Omental fat pad (tissue), 4 donors: Measurements from ENCODE around the gene NUB1. TPM values are rescaled to one million over a fixed set of nuclear protein-coding genes. Genes with fewer than 3 reads are reported as not detected.

Source experiments
- ATAC-seq: fragments of 150-250 bp; one replicate; pipeline ENCODE4 v1.9.1; 2016; ENCODE audit warnings: mild to moderate bottlenecking, moderate library complexity; ENCODE audit not compliant: low FRiP score
- DNase-seq: peaks from one replicate; pipeline ENCODE4 v3.0.0-alpha.2; 2019; ENCODE audit warnings: low spot score
- total RNA-seq, 4 donors: library from RNA; depleted of rRNA; stranded (reverse); fragments of >200 nt; gene quantifications; one replicate each; pipeline ENCODE4 v1.1.0, GENCODE V29; 2016
- TF ChIP-seq, protein P1 (sequence below), 3 donors: fragments of 450-650 bp; IDR thresholded peaks; one replicate each; pipeline ENCODE4 v1.5.1; 2016 to 2017; ENCODE audit warnings: antibody characterized with exemption in 3 of 3, mild to moderate bottlenecking in 3 of 3, moderate library complexity in 2 of 3

NUB1 gene
- total RNA-seq, 4 donors from 2014 or later, result 48.6 to 76.4 (median 56.0) TPM

DNA sequence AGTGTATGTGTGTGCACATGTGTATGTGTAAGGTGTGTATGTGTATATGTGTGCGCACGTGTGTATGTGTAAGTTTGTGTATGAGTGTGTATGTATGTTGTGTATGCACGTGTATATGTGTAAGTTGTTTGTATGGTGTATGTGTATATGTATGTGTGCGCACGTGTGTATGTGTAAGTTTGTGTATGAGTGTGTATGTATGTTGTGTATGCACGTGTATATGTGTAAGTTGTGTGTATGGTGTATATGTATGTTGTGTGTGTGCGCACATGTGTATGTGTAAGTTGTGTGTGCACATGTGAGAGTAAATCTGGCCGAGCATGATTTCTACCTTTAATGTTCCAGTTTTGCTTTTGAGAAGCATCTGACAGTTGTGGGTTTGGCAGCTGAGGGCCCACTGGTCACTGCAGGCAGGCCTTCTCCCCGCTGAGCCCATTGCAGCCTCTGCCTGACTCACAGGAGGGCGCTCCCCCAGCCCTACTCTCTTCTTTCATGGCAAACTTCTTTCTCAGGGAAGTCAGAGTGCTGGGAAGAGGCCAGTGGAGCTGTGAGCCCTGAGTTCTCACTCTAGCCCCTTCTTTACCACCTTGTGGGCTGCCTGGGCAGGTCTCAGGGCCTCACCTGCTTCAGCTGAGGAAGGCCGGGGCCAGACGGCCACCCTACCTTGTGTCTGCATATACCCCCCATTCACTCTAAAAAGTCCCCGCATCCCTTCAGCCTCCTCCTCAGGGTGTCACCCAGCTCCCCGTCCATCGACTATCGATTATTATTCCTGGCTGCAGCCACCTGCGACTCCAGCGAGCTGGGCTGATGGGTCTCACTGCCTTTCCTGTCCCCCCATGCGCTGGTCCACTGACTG lies 57.1 kb downstream of the NUB1 start:
- ATAC-seq, result no peak
- no peak for DNase-seq
- TF ChIP-seq, protein P1, sequence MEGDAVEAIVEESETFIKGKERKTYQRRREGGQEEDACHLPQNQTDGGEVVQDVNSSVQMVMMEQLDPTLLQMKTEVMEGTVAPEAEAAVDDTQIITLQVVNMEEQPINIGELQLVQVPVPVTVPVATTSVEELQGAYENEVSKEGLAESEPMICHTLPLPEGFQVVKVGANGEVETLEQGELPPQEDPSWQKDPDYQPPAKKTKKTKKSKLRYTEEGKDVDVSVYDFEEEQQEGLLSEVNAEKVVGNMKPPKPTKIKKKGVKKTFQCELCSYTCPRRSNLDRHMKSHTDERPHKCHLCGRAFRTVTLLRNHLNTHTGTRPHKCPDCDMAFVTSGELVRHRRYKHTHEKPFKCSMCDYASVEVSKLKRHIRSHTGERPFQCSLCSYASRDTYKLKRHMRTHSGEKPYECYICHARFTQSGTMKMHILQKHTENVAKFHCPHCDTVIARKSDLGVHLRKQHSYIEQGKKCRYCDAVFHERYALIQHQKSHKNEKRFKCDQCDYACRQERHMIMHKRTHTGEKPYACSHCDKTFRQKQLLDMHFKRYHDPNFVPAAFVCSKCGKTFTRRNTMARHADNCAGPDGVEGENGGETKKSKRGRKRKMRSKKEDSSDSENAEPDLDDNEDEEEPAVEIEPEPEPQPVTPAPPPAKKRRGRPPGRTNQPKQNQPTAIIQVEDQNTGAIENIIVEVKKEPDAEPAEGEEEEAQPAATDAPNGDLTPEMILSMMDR (IDR thresholded peaks at IDR 0.05), result no peak

DNA sequence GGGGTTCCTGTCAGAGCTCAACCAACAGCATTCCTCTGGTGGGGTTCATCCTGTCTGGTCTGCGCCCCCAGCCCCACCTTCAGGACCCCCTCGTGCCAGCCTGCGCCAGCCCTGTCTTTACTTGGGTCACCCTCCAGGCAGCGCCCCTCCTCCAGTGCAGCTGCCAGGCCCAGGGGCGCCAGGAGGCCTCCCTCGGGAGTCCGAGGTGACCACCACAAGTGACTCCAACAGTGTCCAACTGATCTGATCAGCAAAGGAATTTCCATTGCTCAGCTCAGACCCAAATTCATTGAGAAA lies 57.6 kb downstream of the NUB1 start:
- DNase-seq (no peak), ATAC-seq (no peak)

DNA sequence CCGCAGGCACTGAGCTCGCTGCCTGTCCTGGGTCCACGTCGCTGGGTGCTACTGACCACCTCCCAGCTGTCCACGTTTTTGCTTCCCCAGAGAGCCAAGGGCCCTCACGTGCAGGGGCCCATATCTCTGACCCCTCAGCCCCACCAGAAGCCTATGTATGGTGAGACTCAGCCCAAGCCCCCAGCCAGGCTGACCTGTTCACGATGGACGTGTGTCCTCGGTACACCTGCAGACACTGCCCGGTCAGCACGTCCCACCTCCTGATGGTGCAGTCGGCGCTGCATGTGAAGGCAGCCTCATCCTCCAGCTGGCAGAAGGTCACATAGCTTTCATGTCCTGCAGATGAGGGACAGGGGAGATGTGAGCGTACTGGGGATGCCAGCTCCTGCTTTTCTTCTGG lies 58.3 kb downstream of the NUB1 start:
- TF ChIP-seq, protein P1 (IDR thresholded peaks at IDR 0.05), result no peak
- DNase-seq (no peak), ATAC-seq (no peak)

More for the DNA sequence above, 57.6 kb downstream of the NUB1 start:
- TF ChIP-seq, protein P1 (IDR thresholded peaks at IDR 0.05), result no peak

DNA sequence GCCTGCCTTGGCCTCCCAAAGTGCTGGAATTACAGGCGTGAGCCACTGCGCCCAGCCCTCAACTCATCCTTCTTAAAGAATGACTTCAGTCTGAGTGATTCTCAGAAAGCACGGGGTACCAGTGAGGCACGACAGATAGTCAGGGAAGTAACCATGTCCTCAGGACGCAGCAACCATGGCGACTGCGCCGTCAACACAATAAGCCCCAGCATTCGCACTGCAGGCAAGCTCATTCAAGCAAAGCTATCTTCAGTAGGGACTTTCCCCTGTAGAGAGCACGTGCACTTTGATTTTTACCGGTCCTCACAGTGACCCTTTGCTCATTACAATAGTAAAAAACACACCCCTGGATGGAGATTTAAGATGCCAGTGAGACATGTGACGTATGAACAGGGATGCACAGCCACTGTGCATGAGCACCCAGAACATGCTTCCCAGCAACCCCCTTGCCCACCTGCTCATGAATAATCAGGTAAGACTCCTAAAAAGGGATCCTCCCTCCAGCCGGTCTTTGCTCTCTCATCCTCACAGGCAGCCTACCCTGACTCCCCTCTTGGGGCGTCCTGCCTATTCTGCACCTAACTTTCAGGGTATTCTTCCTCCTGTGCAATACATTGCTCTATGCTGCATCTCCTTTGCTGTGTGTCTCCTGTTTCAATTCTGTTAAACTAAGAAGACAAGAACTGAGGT lies 59.2 kb downstream of the NUB1 start:
- TF ChIP-seq, protein P1 (IDR thresholded peaks at IDR 0.05), result no peak
- DNase-seq, result no peak

DNA sequence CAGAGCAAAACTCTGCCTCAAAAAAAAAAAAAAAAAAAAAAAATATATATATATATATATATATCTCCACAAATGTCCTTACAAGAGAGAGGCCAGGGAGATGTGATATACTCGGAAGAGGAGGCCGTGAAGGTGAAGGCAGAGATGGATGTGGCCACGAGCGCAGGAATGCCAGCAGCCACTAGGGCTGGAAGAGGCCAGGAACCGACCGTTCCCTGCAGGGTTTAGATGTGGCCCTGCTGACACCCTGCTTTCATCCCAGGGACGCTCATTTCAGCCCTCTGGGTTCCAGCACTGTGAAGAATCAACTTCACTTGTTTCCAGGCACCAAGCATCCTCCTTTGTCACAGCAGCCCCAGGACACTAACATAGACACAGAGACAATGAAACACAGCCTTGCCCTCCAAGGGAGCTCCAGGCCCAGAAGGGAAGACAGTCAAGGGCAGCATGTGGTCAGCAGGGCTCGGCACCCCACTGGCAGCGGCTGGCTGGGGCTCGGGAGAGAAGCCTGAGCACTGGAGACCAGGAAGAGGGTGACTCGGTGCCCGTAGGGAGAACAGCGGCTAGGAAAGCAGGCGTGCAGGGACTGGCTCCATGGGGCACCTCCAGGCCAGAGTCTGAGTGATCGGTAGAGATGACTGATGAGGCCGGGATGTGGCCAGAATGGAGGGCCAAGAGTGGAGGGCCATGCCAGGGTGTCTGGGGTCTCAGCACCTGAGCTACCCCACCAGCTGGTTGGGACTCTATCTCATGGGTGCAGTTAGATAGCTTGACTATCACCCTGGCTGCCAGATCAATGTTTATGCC lies 60.6 kb downstream of the NUB1 start:
- TF ChIP-seq, protein P1 (IDR thresholded peaks at IDR 0.05), result no peak
- no peak for DNase-seq

More for the DNA sequence above, 59.2 kb downstream of the NUB1 start:
- no peak for ATAC-seq

DNA sequence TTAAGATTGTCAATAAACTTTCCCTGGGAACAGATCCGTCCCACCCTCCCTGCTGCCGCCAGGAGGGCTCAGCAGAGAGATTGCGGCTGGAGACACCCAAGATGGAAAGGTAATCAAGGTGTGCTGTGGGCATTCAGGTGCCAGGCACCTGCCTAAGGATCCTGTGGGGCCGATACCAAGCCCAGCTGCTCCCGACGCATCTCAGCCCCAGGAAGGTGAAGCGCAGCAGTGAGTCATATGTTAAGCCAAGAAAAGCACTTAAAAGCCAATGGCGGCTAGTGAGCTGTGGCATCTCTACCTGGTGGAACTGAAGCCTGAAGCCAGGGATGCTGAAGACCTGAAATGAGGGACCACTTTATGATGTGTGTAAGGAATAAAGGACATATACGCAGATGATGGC lies 62.2 kb downstream of the NUB1 start:
- TF ChIP-seq, protein P1 (IDR thresholded peaks at IDR 0.05), result no peak
- no peak for ATAC-seq
- DNase-seq, result no peak

More for the DNA sequence above, 60.6 kb downstream of the NUB1 start:
- no peak for ATAC-seq
